Fibroblast of villous mesenchyme (primary cell): Measurements from ENCODE around the gene STUM. TPM values are rescaled to one million over a fixed set of nuclear protein-coding genes. Genes with fewer than 3 reads are reported as not detected.

Experiments
- DNase-seq: peaks from one replicate; pipeline ENCODE4 v3.0.0-alpha.2; 2010; ENCODE audit warnings: low read depth
- H3K4me3 ChIP-seq: 2 replicates; pipeline ENCODE4 v1.5.1; 2011; ENCODE audit warnings: low read depth, mild to moderate bottlenecking, low read length
- total RNA-seq: library from RNA; depleted of rRNA; stranded (reverse); fragments of >200 nt; gene quantifications from 2 replicates; pipeline ENCODE4 v1.2.3, GENCODE V29; 2012
- TF ChIP-seq, protein P1 (sequence below): IDR thresholded peaks from 2 replicates; pipeline ENCODE4 v1.5.1; 2012; ENCODE audit warnings: low read depth, mild to moderate bottlenecking, low read length; ENCODE audit not compliant: insufficient read depth

The STUM gene
- total RNA-seq, 1 donor: under 0.01 TPM

DNA sequence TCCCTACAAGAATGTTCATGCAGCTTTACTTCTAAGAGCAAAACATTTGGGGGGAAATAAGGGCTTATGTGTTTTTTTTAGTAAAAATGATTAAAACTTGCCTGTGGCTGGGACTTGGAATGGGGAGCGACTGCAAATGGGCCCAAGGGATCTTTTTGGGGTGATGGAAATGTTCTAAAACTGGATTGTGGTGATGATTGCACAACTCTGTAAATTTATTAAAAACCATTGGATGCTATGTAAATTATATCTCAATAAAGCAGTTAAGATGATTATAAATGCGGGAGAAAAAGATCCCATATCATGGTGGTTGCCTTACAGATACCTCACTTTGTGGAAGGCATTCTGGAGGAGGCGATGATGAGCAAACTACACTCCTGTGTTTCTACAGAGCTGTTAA is 30.2 kb upstream of the STUM start:
- H3K4me3 ChIP-seq: no peak overlapping the region
- DNase-seq: no peak
- TF ChIP-seq, protein P1, sequence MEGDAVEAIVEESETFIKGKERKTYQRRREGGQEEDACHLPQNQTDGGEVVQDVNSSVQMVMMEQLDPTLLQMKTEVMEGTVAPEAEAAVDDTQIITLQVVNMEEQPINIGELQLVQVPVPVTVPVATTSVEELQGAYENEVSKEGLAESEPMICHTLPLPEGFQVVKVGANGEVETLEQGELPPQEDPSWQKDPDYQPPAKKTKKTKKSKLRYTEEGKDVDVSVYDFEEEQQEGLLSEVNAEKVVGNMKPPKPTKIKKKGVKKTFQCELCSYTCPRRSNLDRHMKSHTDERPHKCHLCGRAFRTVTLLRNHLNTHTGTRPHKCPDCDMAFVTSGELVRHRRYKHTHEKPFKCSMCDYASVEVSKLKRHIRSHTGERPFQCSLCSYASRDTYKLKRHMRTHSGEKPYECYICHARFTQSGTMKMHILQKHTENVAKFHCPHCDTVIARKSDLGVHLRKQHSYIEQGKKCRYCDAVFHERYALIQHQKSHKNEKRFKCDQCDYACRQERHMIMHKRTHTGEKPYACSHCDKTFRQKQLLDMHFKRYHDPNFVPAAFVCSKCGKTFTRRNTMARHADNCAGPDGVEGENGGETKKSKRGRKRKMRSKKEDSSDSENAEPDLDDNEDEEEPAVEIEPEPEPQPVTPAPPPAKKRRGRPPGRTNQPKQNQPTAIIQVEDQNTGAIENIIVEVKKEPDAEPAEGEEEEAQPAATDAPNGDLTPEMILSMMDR: no peak

DNA sequence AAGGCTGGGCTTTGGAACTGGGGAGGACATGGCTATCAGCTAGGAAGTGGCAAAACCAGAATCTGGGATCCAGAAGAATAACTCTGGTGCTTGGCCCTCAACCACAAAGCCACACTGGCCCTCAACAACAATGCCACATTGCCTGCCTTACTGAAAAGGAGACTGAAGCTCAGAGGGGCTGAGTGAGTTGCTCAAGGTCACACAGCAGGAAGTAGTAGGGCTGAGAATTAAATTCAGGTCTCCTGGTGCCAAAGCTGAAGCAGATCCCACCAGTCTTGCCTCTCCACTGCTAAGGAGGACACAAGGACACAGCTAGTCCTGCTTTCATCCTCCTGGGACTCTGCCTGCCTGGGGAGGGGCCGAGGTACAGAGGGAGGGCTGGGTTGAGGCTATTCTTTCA is 29.4 kb upstream of the STUM start:
- no peak overlapping the region for H3K4me3 ChIP-seq
- TF ChIP-seq, protein P1: no peak
- no peak for DNase-seq

DNA sequence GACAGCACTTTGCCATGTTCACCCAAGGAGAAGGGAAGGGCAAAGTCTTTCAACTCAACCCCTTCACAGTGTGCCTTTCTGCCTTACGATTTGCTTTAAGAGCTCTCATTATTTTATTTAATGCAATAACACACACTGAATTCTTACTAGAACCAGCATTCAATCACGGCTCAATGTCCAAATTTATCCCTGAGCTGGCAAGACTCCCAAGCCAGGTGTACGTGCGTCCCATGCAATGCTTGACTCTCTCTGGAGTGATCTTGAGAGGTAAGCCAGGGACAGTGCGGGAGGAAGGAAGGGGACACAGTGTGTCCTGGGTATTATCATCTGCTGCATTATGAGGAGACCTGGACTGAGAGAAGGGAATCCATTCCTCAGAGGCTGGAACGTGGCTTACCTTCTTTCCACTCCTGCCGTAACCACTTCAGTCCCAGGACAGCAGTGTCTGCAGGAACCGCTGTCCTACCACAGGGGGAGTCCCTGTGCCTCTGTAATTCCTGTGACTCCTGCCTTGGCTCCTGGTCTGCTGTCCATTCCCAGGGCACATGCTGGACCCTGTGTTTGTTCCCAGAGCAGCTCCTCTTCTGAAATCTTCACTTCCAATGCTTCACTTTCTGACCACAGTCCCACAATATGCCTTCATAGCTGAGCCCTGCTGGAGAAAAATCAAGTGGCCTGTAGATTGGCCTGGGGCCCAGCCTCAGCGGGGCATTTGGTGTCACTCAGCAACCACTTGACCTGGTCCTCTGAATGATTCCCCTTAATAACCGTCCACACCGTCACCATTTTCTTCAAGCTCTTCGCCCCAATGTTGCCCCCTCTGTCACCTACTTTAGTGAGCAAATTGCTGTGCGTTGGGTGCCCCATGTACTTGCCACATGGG is 28.6 kb upstream of the STUM start:
- no peak for DNase-seq
- TF ChIP-seq, protein P1: no peak
- no peak overlapping the region for H3K4me3 ChIP-seq

DNA sequence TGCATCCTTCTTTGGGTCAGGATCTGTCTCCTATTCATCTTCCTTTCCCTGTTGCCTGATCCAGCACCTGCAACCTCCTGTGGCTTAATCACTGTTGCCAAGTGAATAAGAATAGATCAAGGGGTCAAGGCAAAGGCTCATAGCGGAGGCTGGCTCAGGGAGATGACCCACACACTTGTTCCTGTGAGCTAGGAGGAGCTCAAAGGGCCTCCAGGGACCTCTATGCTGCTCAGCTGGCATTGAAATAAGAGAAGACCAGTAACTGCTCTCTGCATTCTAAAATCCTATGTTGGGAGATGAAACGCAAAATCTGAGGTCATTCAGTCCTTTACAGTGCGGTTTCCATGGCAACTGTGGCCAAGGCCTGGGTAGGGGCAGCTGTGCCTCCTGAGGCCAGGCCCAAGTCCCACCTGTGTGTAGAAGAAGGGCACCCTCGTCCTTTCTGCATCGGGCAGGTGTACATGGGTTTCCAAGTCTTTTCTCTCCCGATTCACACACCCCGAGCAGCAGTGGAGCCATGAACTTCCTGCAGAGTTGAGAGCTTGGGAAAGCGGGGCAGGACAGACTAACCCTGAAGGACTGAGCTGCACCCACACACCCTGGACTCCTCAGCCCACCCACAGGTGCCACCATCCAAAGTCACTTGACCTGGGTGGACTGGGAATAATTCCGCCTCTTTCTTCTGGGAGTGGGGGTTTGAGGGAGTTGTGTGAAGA is 27.8 kb upstream of the STUM start:
- no peak for DNase-seq
- H3K4me3 ChIP-seq: no peak overlapping the region
- TF ChIP-seq, protein P1: no peak

DNA sequence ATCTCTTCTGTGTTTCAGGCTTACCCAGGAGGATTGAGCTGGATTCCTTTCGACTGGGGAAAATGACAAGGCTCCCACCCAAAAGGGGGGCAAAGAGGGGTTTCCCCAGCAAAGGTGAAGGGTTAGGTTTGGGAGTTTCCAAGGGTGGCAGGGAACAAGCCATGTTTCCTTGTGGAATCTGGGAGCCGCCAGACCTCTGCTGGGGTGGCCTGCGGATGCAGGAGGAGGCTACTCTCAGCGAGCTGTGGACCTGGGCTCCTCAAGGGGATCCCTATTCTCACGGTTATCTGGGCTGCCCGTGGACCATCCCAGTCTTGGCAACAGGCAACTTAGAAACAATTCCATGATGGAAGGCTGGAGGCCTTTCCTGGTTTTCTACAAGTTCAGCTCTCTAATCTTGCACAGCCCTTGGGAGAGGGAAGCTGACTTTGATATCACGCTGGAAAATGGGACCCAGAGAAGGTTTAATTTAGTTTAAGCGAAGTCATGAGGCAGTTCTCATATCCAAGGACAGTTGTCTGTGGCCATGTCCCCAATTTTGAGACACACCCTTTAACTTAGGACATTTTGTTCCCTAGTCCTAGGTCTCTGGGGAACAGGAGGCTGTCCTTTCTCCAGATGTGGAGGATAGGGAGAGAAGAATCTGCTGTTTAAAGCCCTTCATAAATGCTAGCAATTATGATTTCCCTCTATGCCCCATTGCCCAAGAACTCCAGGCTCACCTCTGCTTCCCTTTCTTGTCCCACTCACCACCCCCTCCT is 24.7 kb upstream of the STUM start:
- no peak overlapping the region for H3K4me3 ChIP-seq
- TF ChIP-seq, protein P1: no peak

DNA sequence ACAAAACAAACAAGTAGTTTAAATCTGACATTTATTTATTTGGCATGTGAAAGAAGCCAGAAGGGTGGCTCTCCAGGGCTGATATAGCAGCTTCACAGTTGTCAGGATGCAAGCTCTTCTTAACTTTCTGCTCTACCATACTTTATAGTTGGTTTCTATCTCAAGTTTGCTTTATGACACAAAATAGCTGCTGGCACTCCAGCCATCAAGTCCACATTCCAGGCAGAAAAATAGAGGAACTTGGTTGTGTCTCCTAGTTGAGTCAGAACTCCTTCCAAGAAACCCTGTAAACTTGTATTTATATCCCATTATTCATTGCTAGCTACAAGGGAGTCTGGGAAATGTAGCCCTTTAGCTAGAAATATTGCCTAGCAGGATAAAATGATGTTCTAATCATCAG is 24.0 kb upstream of the STUM start:
- no peak overlapping the region for H3K4me3 ChIP-seq
- DNase-seq: no peak
- TF ChIP-seq, protein P1: no peak

More for the DNA sequence above, 24.7 kb upstream of the STUM start:
- DNase-seq: no peak
